AG04449 (cell line): Measurements from ENCODE around the gene CTDNEP1.
A peak's percentile ranks its signal among the peaks of the same experiment; 100 is the strongest.
"Not testable (repeated sequence)": the region's sequence is repeated elsewhere in the genome, so short reads cannot be mapped to it uniquely, and the experiment has no call there.

ENCODE experiments used
- CTCF ChIA-PET: fragments of 350-600 bp; formaldehyde crosslinking; extraction: SDS; loops from one replicate; lab custom pipeline; 2021; ENCODE audit warnings: antibody characterized with exemption; lab: Yijun Ruan, JAX
- POLR2A ChIA-PET: fragments of 400-600, 350-600 bp; formaldehyde crosslinking; extraction: SDS; loops from one replicate; lab custom pipeline; 2020; ENCODE audit warnings: antibody characterized with exemption, inconsistent platforms; lab: Yijun Ruan, JAX
- DNase-seq: peaks from one replicate; pipeline ENCODE4 v3.0.0-alpha.2; 2010; ENCODE audit warnings: low read depth, low spot score
- H3K4me3 ChIP-seq: 2 replicates; pipeline ENCODE4 v1.5.1; 2011; ENCODE audit warnings: low read depth, mild to moderate bottlenecking, control low read depth, low read length
- TF ChIP-seq, protein P1 (sequence below): IDR thresholded peaks from one replicate; pipeline ENCODE4 v1.5.1; 2011; ENCODE audit warnings: mild to moderate bottlenecking, moderate library complexity, low read length, control low read depth, inconsistent platforms; ENCODE audit not compliant: insufficient read depth; ENCODE audit errors: missing control alignments

CTDNEP1 gene

DNA sequence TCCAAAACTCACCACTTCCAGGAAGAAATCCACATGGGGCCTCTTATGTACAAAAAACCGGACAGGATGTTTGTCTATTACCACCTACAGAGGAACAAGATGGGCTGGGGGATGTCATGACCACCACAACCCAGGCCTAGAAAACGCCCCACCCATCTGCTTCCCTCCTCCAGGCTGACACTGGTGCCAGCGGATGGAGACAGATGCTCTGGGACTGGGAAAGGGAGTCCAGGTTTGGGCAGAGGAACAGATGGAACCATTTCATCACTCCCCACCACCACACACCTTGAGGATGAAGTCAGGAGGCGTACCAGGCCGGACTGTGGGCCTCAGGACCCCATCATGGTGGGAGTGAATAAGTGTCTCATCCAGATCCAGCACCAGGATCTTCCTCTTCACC lies 4.8 kb downstream of the CTDNEP1 start:
- DNase-seq, result no peak
- TF ChIP-seq, protein P1, sequence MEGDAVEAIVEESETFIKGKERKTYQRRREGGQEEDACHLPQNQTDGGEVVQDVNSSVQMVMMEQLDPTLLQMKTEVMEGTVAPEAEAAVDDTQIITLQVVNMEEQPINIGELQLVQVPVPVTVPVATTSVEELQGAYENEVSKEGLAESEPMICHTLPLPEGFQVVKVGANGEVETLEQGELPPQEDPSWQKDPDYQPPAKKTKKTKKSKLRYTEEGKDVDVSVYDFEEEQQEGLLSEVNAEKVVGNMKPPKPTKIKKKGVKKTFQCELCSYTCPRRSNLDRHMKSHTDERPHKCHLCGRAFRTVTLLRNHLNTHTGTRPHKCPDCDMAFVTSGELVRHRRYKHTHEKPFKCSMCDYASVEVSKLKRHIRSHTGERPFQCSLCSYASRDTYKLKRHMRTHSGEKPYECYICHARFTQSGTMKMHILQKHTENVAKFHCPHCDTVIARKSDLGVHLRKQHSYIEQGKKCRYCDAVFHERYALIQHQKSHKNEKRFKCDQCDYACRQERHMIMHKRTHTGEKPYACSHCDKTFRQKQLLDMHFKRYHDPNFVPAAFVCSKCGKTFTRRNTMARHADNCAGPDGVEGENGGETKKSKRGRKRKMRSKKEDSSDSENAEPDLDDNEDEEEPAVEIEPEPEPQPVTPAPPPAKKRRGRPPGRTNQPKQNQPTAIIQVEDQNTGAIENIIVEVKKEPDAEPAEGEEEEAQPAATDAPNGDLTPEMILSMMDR, result no peak
- H3K4me3 ChIP-seq, result no peak overlapping the region
- ChIA-PET CTCF (no interaction called here), POLR2A (no interaction called here)

DNA sequence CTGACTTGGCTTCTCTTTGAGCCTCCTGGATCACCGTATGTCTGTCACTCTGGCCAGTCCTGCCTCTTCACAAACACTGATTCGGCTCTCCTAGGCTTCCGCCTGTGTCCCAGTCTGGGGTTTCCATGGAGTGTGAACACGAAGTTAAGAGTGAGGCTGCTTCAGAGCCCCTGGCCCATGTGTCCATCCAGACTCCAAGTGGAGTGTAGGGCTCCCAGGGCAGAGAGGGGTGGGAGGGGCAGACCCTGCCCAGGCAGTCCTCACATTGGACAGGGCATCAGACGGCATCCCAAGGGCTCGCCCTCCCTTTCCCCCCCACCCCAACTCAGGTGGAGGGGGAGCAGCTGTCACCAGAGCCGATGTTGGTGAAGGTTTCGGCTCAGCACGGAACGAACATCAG lies 7.7 kb downstream of the CTDNEP1 start:
- CTCF ChIA-PET, result interaction anchor here (1.2 to 2.6 kb wide), 2 partner anchors 23 to 52 kb away, joined by 3 to 12 read pairs; no protein-coding TSS in a partner anchor

DNA sequence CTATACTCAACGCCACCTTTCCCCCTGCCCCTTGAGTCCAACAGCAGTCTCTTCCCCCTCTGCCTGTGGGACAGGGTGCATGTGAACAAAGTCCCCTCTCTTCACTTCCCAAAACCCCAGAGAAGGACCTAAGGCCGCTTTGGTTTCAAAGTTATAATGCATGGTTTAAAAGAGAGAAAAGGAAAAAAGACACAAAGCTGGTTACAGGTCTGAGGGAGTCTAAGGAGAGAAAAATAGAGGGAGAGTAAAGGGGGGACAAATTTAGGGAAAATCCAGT lies 8.1 kb downstream of the CTDNEP1 start:
- CTCF ChIA-PET, result interaction anchor here (1.2 to 2.6 kb wide), 2 partner anchors 23 to 53 kb away, joined by 3 to 12 read pairs; no protein-coding TSS in a partner anchor
- TF ChIP-seq, protein P1, result no peak
- peak overlapping the region; percentile 96 for H3K4me3 ChIP-seq
- no peak for DNase-seq
- POLR2A ChIA-PET, result interaction anchor here (2.0 kb wide), 1 partner anchor 23 kb away, joined by 11 read pairs; the partner anchor contains the start of genes ACADVL and DLG4

More for the DNA sequence above, 7.7 kb downstream of the CTDNEP1 start:
- DNase-seq, H3K4me3 ChIP-seq: not testable (repeated sequence)
- POLR2A ChIA-PET, result interaction anchor here (2.0 kb wide), 1 partner anchor 24 kb away, joined by 11 read pairs; the partner anchor contains the start of genes ACADVL and DLG4

- ChIA-PET CTCF (interaction anchor here (0.8 to 2.6 kb wide), 4 partner anchors 19 to 318 kb away, joined by 3 to 12 read pairs (median 4); no protein-coding TSS in a partner anchor), POLR2A (interaction anchor here (0.6 to 2.0 kb wide), 4 partner anchors 9 to 106 kb away, joined by 3 to 11 read pairs (median 3); partner anchors contain the start of genes ACADVL, CTDNEP1, DLG4 and DVL2)
- TF ChIP-seq, protein P1, result no peak
- DNase-seq, result peak; percentile 82
- H3K4me3 ChIP-seq, result peak overlapping the region; percentile 96
These were observed 8.6 kb downstream of the CTDNEP1 start for GRCh38 chr17:7242717-7243452.

DNA sequence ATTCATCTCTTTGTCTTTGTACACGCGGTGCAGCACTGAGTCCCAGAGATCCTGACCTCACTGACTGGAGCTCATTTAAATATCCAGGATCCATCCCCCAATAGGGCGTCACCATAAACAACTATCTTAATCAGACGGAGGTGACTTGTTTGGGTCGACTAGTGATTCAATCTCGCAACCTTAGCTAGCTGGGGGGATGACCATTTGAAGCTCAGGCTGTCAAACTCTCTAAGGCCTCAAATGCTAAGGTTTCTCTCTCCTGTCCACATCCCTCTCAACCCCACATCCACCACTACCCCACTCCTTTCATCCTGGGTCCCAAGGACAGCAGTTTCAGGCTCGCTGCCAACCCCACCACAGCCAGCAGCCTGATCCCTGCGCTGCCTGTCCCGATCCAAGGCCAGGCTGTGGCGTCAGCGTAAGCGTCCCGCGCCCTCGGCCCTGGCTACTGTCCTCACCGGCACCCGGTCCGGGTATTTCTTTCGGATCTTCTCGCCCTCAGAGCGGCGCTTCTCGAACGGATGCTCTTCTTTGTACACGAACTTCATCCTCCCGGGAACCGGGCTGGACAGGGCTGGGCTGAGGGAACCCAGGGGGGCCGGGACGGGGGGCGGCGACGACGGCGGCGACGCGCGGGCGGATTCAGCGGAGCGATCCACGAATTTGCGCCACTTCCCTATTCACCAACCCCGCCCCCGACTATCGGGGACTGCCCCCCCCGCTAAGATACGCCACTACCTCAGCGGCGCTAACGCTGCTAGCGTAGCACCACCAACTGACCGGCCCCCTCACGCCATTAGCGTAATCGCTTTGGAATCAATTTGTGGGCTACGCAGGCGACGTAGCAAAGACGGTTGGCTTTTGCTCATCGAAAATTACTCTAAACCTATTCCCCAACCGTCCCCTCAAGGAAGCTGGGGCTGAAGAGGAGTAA lies 9.5 kb downstream of the CTDNEP1 start, which contains the start of gene GABARAP:
TSS of gene GABARAP (minus strand) at position 667 of the 934 bp plus-strand sequence. CDS start at position 548, 119 bp downstream.
- DNase-seq, result no peak
- CTCF ChIA-PET, result interaction anchor here (0.8 to 2.6 kb wide), 6 partner anchors 18 to 319 kb away, joined by 3 to 12 read pairs (median 5); no protein-coding TSS in a partner anchor
- peak within 1 kb of the TSS; percentile 96 for H3K4me3 ChIP-seq
- TF ChIP-seq, protein P1, result no peak
- POLR2A ChIA-PET, result interaction anchor here (0.6 to 2.1 kb wide), 8 partner anchors 8 to 162 kb away, joined by 3 to 11 read pairs (median 4); partner anchors contain the start of genes ACADVL, CTDNEP1, DLG4 and DVL2

- H3K4me3 ChIP-seq, result peak overlapping the region; percentile 96
- TF ChIP-seq, protein P1, result no peak
- ChIA-PET POLR2A (interaction anchor here (1.1 to 2.1 kb wide), 4 partner anchors 9 to 163 kb away, joined by 4 to 7 read pairs (median 6); partner anchors contain the start of genes ACADVL, CTDNEP1, DLG4 and TMEM256), CTCF (interaction anchor here (1.1 to 1.7 kb wide), 4 partner anchors 10 to 320 kb away, joined by 4 to 6 read pairs (median 6); partner anchors contain the start of gene CTDNEP1)
- no peak for DNase-seq
These were observed 10.3 kb downstream of the CTDNEP1 start for GRCh38 chr17:7241090-7241733.
